Measurements from ENCODE around the gene KCNC3. TPM values are rescaled to one million over a fixed set of nuclear protein-coding genes. Genes with fewer than 3 reads are reported as not detected.
A peak's percentile ranks its signal among the peaks of the same experiment; 100 is the strongest.

KCNC3 gene
- total RNA-seq = under 1 TPM; 0.56 to 0.64 TPM

GRCh38 chr19:50329146-50329925 lies at the start of gene KCNC3:
KCNC3 (minus strand) TSS chr19:50329377; CDS start chr19:50329082, 295 bp downstream.
- peaks cover 8% of the 10 kb centered on the region for H3K9me3 Mint-ChIP-seq
- H3K27ac Mint-ChIP-seq = peak within 1 kb of the TSS; percentile 73
- H3K27me3 Mint-ChIP-seq = peaks cover 81% of the 10 kb centered on the region
- peak; percentile 86 for DNase-seq
- H3K4me3 Mint-ChIP-seq = peak within 1 kb of the TSS; percentile 71
- H3K36me3 Mint-ChIP-seq = peaks cover 10% of the 10 kb centered on the region
- H3K4me1 Mint-ChIP-seq = peaks cover 49% of the 10 kb centered on the region

- Mint-ChIP-seq H3K27ac (no peak overlapping the region), H3K4me3 (no peak overlapping the region), H3K4me1 (peaks cover 24% of the 10 kb centered on the region), H3K9me3 (no peaks in the 10 kb centered on the region), H3K27me3 (peaks cover under 1% of the 10 kb centered on the region), H3K36me3 (peaks cover 11% of the 10 kb centered on the region)
- no peak for DNase-seq
These were observed 49.7 kb upstream of the KCNC3 start for GRCh38 chr19:50378863-50379236.

DNA sequence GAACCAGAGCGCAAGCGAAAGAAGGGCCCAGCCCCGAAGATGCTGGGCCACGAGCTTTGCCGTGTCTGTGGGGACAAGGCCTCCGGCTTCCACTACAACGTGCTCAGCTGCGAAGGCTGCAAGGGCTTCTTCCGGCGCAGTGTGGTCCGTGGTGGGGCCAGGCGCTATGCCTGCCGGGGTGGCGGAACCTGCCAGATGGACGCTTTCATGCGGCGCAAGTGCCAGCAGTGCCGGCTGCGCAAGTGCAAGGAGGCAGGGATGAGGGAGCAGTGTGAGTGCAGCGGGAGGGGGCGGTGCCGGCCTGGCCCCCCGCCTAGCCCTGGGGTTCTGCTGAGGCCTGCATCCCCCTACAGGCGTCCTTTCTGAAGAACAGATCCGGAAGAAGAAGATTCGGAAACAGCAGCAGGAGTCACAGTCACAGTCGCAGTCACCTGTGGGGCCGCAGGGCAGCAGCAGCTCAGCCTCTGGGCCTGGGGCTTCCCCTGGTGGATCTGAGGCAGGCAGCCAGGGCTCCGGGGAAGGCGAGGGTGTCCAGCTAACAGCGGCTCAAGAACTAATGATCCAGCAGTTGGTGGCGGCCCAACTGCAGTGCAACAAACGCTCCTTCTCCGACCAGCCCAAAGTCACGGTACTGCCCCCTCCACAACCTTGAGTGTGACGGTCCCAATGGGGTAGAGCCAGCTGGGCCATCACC lies 49.1 kb upstream of the KCNC3 start:
- no peak overlapping the region for H3K27ac Mint-ChIP-seq
- no peak overlapping the region for H3K4me3 Mint-ChIP-seq
- H3K4me1 Mint-ChIP-seq = peaks cover 19% of the 10 kb centered on the region
- no peak for DNase-seq
- no peaks in the 10 kb centered on the region for H3K9me3 Mint-ChIP-seq
- H3K36me3 Mint-ChIP-seq = peaks cover 9% of the 10 kb centered on the region
- no peaks in the 10 kb centered on the region for H3K27me3 Mint-ChIP-seq

GRCh38 chr19:50377517-50377916 lies 48.3 kb upstream of the KCNC3 start:
- no peak for DNase-seq
- H3K27ac Mint-ChIP-seq = peak overlapping the region; percentile 99

DNA sequence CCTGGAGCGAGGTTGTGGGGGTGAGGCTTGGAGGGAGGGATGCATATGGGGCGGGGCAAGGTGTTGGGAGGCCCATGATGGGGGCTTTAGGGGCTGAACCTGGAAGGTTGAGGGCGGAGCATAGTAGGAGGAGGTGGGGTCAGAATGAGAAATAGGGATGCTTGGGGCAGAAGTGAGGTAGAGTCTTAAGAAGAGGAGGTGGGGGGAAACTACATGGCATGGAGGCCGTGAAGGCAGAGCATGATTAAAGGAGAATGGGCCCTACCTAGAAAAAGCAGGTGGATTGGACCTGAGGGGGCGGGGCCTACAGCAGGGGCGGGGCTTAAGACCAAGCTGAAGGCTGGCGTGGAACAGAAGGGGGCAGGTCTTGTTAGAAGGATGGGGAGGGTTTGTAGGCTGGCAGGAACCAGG lies 47.9 kb upstream of the KCNC3 start:
- peak; percentile 49 for DNase-seq
- peaks cover 9% of the 10 kb centered on the region for H3K36me3 Mint-ChIP-seq

More at GRCh38 chr19:50377517-50377916, 48.3 kb upstream of the KCNC3 start:
- Mint-ChIP-seq H3K27me3 (no peaks in the 10 kb centered on the region), H3K4me3 (no peak overlapping the region), H3K36me3 (peaks cover 9% of the 10 kb centered on the region), H3K9me3 (no peaks in the 10 kb centered on the region), H3K4me1 (peaks cover 18% of the 10 kb centered on the region)

GRCh38 chr19:50376166-50377050 lies 47.2 kb upstream of the KCNC3 start, which contains the start of gene NR1H2:
NR1H2 (plus strand) TSS chr19:50376457; CDS start chr19:50377606, 1,149 bp downstream.
- H3K4me3 Mint-ChIP-seq = peak within 1 kb of the TSS; percentile 97
- H3K4me1 Mint-ChIP-seq = peaks cover 19% of the 10 kb centered on the region
- peaks cover 9% of the 10 kb centered on the region for H3K36me3 Mint-ChIP-seq
- peak; percentile 93 for DNase-seq
- no peaks in the 10 kb centered on the region for H3K9me3 Mint-ChIP-seq
- peak within 1 kb of the TSS; percentile 99 for H3K27ac Mint-ChIP-seq
- H3K27me3 Mint-ChIP-seq = no peaks in the 10 kb centered on the region

More for the DNA sequence above, 47.9 kb upstream of the KCNC3 start:
- no peaks in the 10 kb centered on the region for H3K27me3 Mint-ChIP-seq
- H3K4me3 Mint-ChIP-seq = peak overlapping the region; percentile 97
- H3K4me1 Mint-ChIP-seq = peaks cover 19% of the 10 kb centered on the region
- peak overlapping the region; percentile 99 for H3K27ac Mint-ChIP-seq
- no peaks in the 10 kb centered on the region for H3K9me3 Mint-ChIP-seq

DNA sequence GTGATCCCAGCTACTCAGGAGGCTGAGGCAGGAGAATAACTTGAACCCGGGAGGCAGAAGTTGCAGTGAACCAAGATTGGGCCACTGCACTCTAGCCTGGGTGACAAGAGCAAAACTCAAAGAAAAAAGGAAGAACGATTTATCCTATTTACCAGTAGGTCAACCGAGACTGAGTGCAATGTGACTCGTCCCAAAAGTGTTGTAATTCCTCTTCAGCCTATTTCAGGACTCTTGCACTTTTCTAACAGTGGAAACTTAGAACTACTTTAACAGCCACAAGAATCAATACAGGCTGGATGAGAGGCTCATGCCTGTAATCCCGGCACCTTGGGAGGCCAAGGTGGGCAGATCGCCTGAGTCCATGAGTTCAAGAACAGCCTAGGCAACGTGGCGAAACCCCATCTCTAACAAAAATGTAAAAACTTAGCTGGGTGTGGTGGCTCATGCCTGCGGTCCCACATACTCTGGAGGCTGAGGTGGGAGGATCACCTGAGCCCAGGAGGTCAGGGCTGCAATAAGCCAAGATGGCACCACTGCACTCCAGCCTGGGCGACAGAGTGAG lies 42.8 kb upstream of the KCNC3 start:
- Mint-ChIP-seq H3K4me1 (peaks cover 21% of the 10 kb centered on the region), H3K27me3 (no peaks in the 10 kb centered on the region), H3K4me3 (no peak overlapping the region), H3K27ac (no peak overlapping the region), H3K9me3 (no peaks in the 10 kb centered on the region), H3K36me3 (peaks cover 2% of the 10 kb centered on the region)
- DNase-seq = no peak

GRCh38 chr19:50368649-50369570 lies 39.7 kb upstream of the KCNC3 start:
- peak; percentile 77 for DNase-seq
- Mint-ChIP-seq H3K9me3 (no peaks in the 10 kb centered on the region), H3K4me1 (peaks cover 30% of the 10 kb centered on the region), H3K27ac (peak overlapping the region; percentile 93), H3K4me3 (peak overlapping the region; percentile 88), H3K27me3 (no peaks in the 10 kb centered on the region), H3K36me3 (peaks cover 2% of the 10 kb centered on the region)

GRCh38 chr19:50365434-50366306 lies 36.5 kb upstream of the KCNC3 start, which contains the start of gene NAPSA:
NAPSA (minus strand) TSS chr19:50365639; CDS start chr19:50365621, 18 bp downstream.
- Mint-ChIP-seq H3K9me3 (peaks cover 4% of the 10 kb centered on the region), H3K4me3 (peak within 1 kb of the TSS; percentile 73), H3K36me3 (peaks cover 23% of the 10 kb centered on the region), H3K27ac (peak within 1 kb of the TSS; percentile 91), H3K4me1 (peaks cover 56% of the 10 kb centered on the region), H3K27me3 (no peaks in the 10 kb centered on the region)
- no peak for DNase-seq

- H3K27me3 Mint-ChIP-seq = no peaks in the 10 kb centered on the region
These were observed 33.7 kb upstream of the KCNC3 start for GRCh38 chr19:50362656-50363424.

DNA sequence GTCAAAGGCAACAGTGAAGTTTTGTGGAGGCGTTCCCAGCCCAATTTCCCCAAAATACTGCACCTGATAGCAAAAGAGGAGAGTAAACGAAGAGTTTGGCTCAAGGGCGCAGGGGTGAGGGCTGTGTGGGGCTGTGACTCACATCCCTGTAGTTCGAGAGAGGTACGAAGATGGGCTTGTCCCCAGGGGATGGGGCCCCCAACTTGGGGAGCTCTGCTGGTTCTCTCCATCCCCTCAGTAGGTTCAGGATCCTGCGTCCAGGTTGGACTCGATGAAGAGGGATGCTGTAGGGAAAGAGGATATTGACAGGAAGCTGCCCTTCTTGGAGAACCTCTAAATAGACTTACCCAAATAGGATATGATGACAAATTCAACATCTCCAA lies 32.8 kb upstream of the KCNC3 start:
- no peak for DNase-seq
- Mint-ChIP-seq H3K9me3 (peaks cover 14% of the 10 kb centered on the region), H3K27me3 (no peaks in the 10 kb centered on the region), H3K4me1 (peaks cover 76% of the 10 kb centered on the region), H3K36me3 (peaks cover 48% of the 10 kb centered on the region), H3K27ac (peak overlapping the region; percentile 93), H3K4me3 (no peak overlapping the region)

More at GRCh38 chr19:50362656-50363424, 33.7 kb upstream of the KCNC3 start:
- peak overlapping the region; percentile 60 for H3K4me3 Mint-ChIP-seq
- DNase-seq = peak; percentile 42
- H3K9me3 Mint-ChIP-seq = peaks cover 14% of the 10 kb centered on the region
- peaks cover 70% of the 10 kb centered on the region for H3K4me1 Mint-ChIP-seq
- H3K27ac Mint-ChIP-seq = peak overlapping the region; percentile 93
- H3K36me3 Mint-ChIP-seq = peaks cover 48% of the 10 kb centered on the region

DNA sequence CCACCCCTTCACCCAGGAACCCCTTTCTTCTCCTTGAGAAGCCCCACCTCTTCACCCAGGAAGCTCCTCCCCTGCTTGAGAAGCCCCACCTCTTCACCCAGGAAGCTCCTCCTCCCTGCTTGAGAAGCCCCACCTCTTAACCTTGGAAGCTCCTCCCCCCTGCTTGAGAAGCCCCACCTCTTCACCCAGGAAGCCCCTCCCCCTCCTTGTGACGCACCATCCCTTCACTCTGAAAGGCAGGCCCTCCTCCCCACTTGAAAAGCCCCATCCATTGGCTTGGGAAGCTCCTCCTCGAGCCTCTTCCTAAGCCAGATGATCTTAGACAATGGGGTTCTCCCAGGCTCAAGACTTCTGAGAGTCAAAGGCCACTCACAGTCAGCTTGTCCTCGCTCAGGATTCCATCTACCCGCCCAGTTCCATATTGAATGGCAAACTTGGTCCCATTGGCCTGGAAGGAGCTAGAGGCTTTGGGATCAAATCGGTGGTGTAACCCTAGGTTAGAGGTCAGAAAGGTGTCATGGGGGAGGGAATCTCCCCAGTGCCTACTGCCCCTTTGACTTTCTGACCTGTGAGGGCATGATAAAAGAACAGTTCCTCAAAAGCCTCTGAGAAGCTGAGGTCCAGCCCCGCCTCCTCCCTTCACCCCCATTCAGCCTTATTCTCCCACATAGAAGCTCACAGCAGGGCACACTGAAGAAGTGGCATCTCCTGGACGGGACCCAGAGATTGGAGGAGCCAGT lies 32.3 kb upstream of the KCNC3 start:
- Mint-ChIP-seq H3K4me3 (no peak overlapping the region), H3K27me3 (no peaks in the 10 kb centered on the region), H3K27ac (peak overlapping the region; percentile 93), H3K4me1 (peaks cover 78% of the 10 kb centered on the region), H3K36me3 (peaks cover 48% of the 10 kb centered on the region), H3K9me3 (peaks cover 14% of the 10 kb centered on the region)
- DNase-seq = no peak
